Epithelial cell of proximal tubule (primary cell): ENCODE data around the gene GPC1. TPM values are rescaled to one million over a fixed set of nuclear protein-coding genes. Genes with fewer than 3 reads are reported as not detected.
"Not testable (repeated sequence)": the region's sequence is repeated elsewhere in the genome, so short reads cannot be mapped to it uniquely, and the experiment has no call there.

Experiments
- DNase-seq: peaks from one replicate; pipeline ENCODE4 v3.0.0-alpha.2; 2011; ENCODE audit warnings: low read depth
- H3K4me3 ChIP-seq: 2 replicates; pipeline ENCODE4 v1.5.1; 2011; ENCODE audit warnings: low read depth, mild to moderate bottlenecking, low read length
- CTCF ChIP-seq: conservative IDR thresholded peaks from 2 replicates; pipeline ENCODE4 v1.5.1; 2012; ENCODE audit warnings: low read depth, mild to moderate bottlenecking, low read length
- total RNA-seq: library from RNA; depleted of rRNA; stranded (reverse); fragments of >200 nt; gene quantifications from 2 replicates; pipeline ENCODE4 v1.2.3, GENCODE V29; 2015

The GPC1 gene
- total RNA-seq, 1 donor from 2014 or later = 45.4 TPM

GRCh38 chr2:240491483-240491882, 56.0 kb downstream of the GPC1 start:
- DNase-seq = no peak
- H3K4me3 ChIP-seq = no peak overlapping the region
- no peak for TF ChIP-seq CTCF

- H3K4me3 ChIP-seq = no peak overlapping the region
- DNase-seq = no peak
- no peak for TF ChIP-seq CTCF
Observed at GRCh38 chr2:240494194-240494793, 58.8 kb downstream of the GPC1 start.

GRCh38 chr2:240494942-240495341, 59.5 kb downstream of the GPC1 start:
- not testable (repeated sequence) for DNase-seq, H3K4me3 ChIP-seq
- peak; percentile 34 for TF ChIP-seq CTCF

GRCh38 chr2:240497082-240497481, 61.6 kb downstream of the GPC1 start:
- not testable (repeated sequence) for H3K4me3 ChIP-seq, DNase-seq
- peak; percentile 52 for TF ChIP-seq CTCF

- no peak overlapping the region for H3K4me3 ChIP-seq
- no peak for DNase-seq
- TF ChIP-seq CTCF = no peak
Observed at GRCh38 chr2:240498171-240498957, 62.9 kb downstream of the GPC1 start.

GRCh38 chr2:240498958-240499260, 63.4 kb downstream of the GPC1 start:
- TF ChIP-seq CTCF = no peak

More at GRCh38 chr2:240498958-240499260, 63.4 kb downstream of the GPC1 start:
- DNase-seq = no peak
- no peak overlapping the region for H3K4me3 ChIP-seq
